Measurements from ENCODE around the gene ARHGAP25. TPM values are rescaled to one million over a fixed set of nuclear protein-coding genes. Genes with fewer than 3 reads are reported as not detected.

The ARHGAP25 gene
- total RNA-seq, 2 experiments from 2014 or later = 90.2 to 126 TPM

GRCh38 chr2:68824831-68825230 is 90.2 kb downstream of the ARHGAP25 start:
- Mint-ChIP-seq H3K4me3 (no peak overlapping the region), H3K27ac (peak overlapping the region; percentile 9), H3K36me3 (peaks cover 59% of the 10 kb centered on the region), H3K9me3 (ENCODE audit: low read depth) (no peaks in the 10 kb centered on the region), H3K4me1 (peaks cover 25% of the 10 kb centered on the region), H3K27me3 (no peaks in the 10 kb centered on the region)
- CTCF ChIA-PET = no interaction called here
- DNase-seq = no peak
- no peak for ATAC-seq

GRCh38 chr2:68825866-68826265 is 91.3 kb downstream of the ARHGAP25 start:
- Mint-ChIP-seq H3K27me3 (no peaks in the 10 kb centered on the region), H3K27ac (peak overlapping the region; percentile 2), H3K4me1 (peaks cover 36% of the 10 kb centered on the region), H3K9me3 (ENCODE audit: low read depth) (no peaks in the 10 kb centered on the region), H3K36me3 (peaks cover 53% of the 10 kb centered on the region), H3K4me3 (no peak overlapping the region)
- ATAC-seq = no peak
- CTCF ChIA-PET = no interaction called here
- no peak for DNase-seq

- no peaks in the 10 kb centered on the region for H3K9me3 Mint-ChIP-seq (ENCODE audit: low read depth)
- no peak for DNase-seq
- CTCF ChIA-PET = interaction anchor here (3.4 kb wide), 1 partner anchor 11 kb away, joined by 12 read pairs; no protein-coding TSS in a partner anchor
- no peak overlapping the region for H3K4me3 Mint-ChIP-seq
- peaks cover 39% of the 10 kb centered on the region for H3K36me3 Mint-ChIP-seq
- H3K27me3 Mint-ChIP-seq = no peaks in the 10 kb centered on the region
- no peak overlapping the region for H3K27ac Mint-ChIP-seq
- no peak for ATAC-seq
- peaks cover 54% of the 10 kb centered on the region for H3K4me1 Mint-ChIP-seq
These were observed 93.1 kb downstream of the ARHGAP25 start for GRCh38 chr2:68827666-68828065.

GRCh38 chr2:68828887-68829708 is 94.5 kb downstream of the ARHGAP25 start:
- peak overlapping the region; percentile 85 for H3K27ac Mint-ChIP-seq

GRCh38 chr2:68829749-68830148 is 95.1 kb downstream of the ARHGAP25 start:
- Mint-ChIP-seq H3K27me3 (no peaks in the 10 kb centered on the region), H3K4me1 (peaks cover 62% of the 10 kb centered on the region), H3K27ac (peak overlapping the region; percentile 85), H3K9me3 (ENCODE audit: low read depth) (no peaks in the 10 kb centered on the region), H3K4me3 (peak overlapping the region; percentile 27), H3K36me3 (peaks cover 21% of the 10 kb centered on the region)
- CTCF ChIA-PET = interaction anchor here (0.9 to 3.5 kb wide), 10 partner anchors 9 to 366 kb away, joined by 3 to 16 read pairs (median 4); no protein-coding TSS in a partner anchor
- DNase-seq = no peak
- no peak for ATAC-seq

More at GRCh38 chr2:68828887-68829708, 94.5 kb downstream of the ARHGAP25 start:
- peak overlapping the region; percentile 27 for H3K4me3 Mint-ChIP-seq
- H3K4me1 Mint-ChIP-seq = peaks cover 62% of the 10 kb centered on the region
- peak; percentile 87 for DNase-seq
- H3K27me3 Mint-ChIP-seq = no peaks in the 10 kb centered on the region
- peak; percentile 66 for ATAC-seq
- peaks cover 27% of the 10 kb centered on the region for H3K36me3 Mint-ChIP-seq
- no peaks in the 10 kb centered on the region for H3K9me3 Mint-ChIP-seq (ENCODE audit: low read depth)
- CTCF ChIA-PET = interaction anchor here (0.9 to 3.5 kb wide), 8 partner anchors 10 to 366 kb away, joined by 3 to 16 read pairs (median 5); no protein-coding TSS in a partner anchor

GRCh38 chr2:68831686-68832232 is 97.1 kb downstream of the ARHGAP25 start:
- peak; percentile 4 for ATAC-seq
- Mint-ChIP-seq H3K27ac (peak overlapping the region; percentile 77), H3K4me3 (peak overlapping the region; percentile 31), H3K27me3 (no peaks in the 10 kb centered on the region), H3K9me3 (ENCODE audit: low read depth) (no peaks in the 10 kb centered on the region), H3K36me3 (peaks cover 7% of the 10 kb centered on the region), H3K4me1 (peaks cover 64% of the 10 kb centered on the region)
- DNase-seq = no peak
- CTCF ChIA-PET = interaction anchor here (1.0 to 1.4 kb wide), 5 partner anchors 9 to 123 kb away, joined by 3 to 5 read pairs (median 4); no protein-coding TSS in a partner anchor

GRCh38 chr2:68832233-68832869 is 97.7 kb downstream of the ARHGAP25 start:
- DNase-seq = peak; percentile 64
- Mint-ChIP-seq H3K36me3 (peaks cover 7% of the 10 kb centered on the region), H3K4me3 (peak overlapping the region; percentile 31), H3K27me3 (no peaks in the 10 kb centered on the region), H3K4me1 (peaks cover 70% of the 10 kb centered on the region), H3K27ac (peak overlapping the region; percentile 77), H3K9me3 (ENCODE audit: low read depth) (no peaks in the 10 kb centered on the region)
- ATAC-seq = peak; percentile 53
- CTCF ChIA-PET = interaction anchor here (1.0 to 1.4 kb wide), 5 partner anchors 9 to 123 kb away, joined by 3 to 5 read pairs (median 4); no protein-coding TSS in a partner anchor

- Mint-ChIP-seq H3K4me3 (no peak overlapping the region), H3K36me3 (peaks cover 7% of the 10 kb centered on the region), H3K4me1 (peaks cover 72% of the 10 kb centered on the region), H3K9me3 (ENCODE audit: low read depth) (no peaks in the 10 kb centered on the region), H3K27me3 (no peaks in the 10 kb centered on the region), H3K27ac (no peak overlapping the region)
- CTCF ChIA-PET = interaction anchor here (1.3 to 1.4 kb wide), 3 partner anchors 10 to 92 kb away, joined by 4 to 5 read pairs (median 5); no protein-coding TSS in a partner anchor
- ATAC-seq = no peak
- no peak for DNase-seq
These were observed 98.6 kb downstream of the ARHGAP25 start for GRCh38 chr2:68833162-68833561.

GRCh38 chr2:68834737-68835376 is 100.2 kb downstream of the ARHGAP25 start:
- H3K27ac Mint-ChIP-seq = no peak overlapping the region
- peaks cover 2% of the 10 kb centered on the region for H3K36me3 Mint-ChIP-seq
- H3K27me3 Mint-ChIP-seq = no peaks in the 10 kb centered on the region
- no peaks in the 10 kb centered on the region for H3K9me3 Mint-ChIP-seq (ENCODE audit: low read depth)
- peaks cover 61% of the 10 kb centered on the region for H3K4me1 Mint-ChIP-seq
- CTCF ChIA-PET = interaction anchor here (1.1 to 7.9 kb wide), 5 partner anchors 46 to 118 kb away, joined by 3 to 60 read pairs (median 8); no protein-coding TSS in a partner anchor
- no peak overlapping the region for H3K4me3 Mint-ChIP-seq
- ATAC-seq = no peak
- DNase-seq = no peak

GRCh38 chr2:68835621-68836020 is 101.0 kb downstream of the ARHGAP25 start:
- Mint-ChIP-seq H3K4me3 (no peak overlapping the region), H3K9me3 (ENCODE audit: low read depth) (no peaks in the 10 kb centered on the region), H3K36me3 (peaks cover 6% of the 10 kb centered on the region), H3K4me1 (peaks cover 53% of the 10 kb centered on the region), H3K27ac (no peak overlapping the region), H3K27me3 (no peaks in the 10 kb centered on the region)
- CTCF ChIA-PET = interaction anchor here (1.1 to 7.9 kb wide), 8 partner anchors 27 to 372 kb away, joined by 3 to 60 read pairs (median 8); no protein-coding TSS in a partner anchor
- no peak for DNase-seq
- ATAC-seq = no peak

- Mint-ChIP-seq H3K4me3 (no peak overlapping the region), H3K36me3 (peaks cover 6% of the 10 kb centered on the region), H3K27me3 (no peaks in the 10 kb centered on the region), H3K27ac (peak overlapping the region; percentile 83), H3K9me3 (ENCODE audit: low read depth) (no peaks in the 10 kb centered on the region), H3K4me1 (peaks cover 36% of the 10 kb centered on the region)
- DNase-seq (peak; percentile 77), ATAC-seq (peak; percentile 64)
- CTCF ChIA-PET = interaction anchor here (0.9 to 7.9 kb wide), 18 partner anchors 9 to 374 kb away, joined by 3 to 60 read pairs (median 5); no protein-coding TSS in a partner anchor
These were observed 102.7 kb downstream of the ARHGAP25 start for GRCh38 chr2:68837164-68837860.

GRCh38 chr2:68837861-68838341 is 103.3 kb downstream of the ARHGAP25 start:
- ATAC-seq = peak; percentile 53
- no peaks in the 10 kb centered on the region for H3K9me3 Mint-ChIP-seq (ENCODE audit: low read depth)
- CTCF ChIA-PET = interaction anchor here (0.8 to 7.9 kb wide), 18 partner anchors 9 to 374 kb away, joined by 3 to 60 read pairs (median 5); no protein-coding TSS in a partner anchor
- DNase-seq = no peak
- no peak overlapping the region for H3K4me3 Mint-ChIP-seq
- peaks cover 6% of the 10 kb centered on the region for H3K36me3 Mint-ChIP-seq
- H3K4me1 Mint-ChIP-seq = peaks cover 30% of the 10 kb centered on the region
- H3K27ac Mint-ChIP-seq = peak overlapping the region; percentile 83
- no peaks in the 10 kb centered on the region for H3K27me3 Mint-ChIP-seq
